ENCODE measurements around the gene HS3ST3B1.

DNA sequence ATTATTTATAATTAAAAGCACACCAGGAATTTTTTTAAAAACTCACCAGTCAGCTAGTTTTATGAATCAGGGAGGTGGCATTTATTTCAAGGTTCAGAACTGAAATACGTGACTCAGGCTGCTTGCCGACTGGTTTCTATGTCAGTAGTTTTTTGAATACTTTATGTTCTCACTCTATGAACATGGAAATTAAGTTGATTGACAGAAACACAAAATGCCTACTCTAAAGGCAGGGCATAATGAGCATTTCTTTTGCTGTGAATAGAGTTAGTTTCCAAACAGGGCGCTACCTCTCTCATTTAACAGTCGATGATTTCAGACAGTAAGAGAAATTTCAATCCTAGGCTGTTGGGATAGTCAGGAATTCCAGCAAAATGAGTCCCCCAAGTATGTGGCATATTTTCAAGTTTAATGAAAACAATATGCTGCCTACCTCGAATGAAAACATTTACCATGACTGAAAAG, 6.7 kb downstream of the HS3ST3B1 start:
- TF ChIP-seq EP300 (IDR thresholded peaks at IDR 0.05; ENCODE audit: borderline replicate concordance) (no peak), ZBTB7A (IDR thresholded peaks at IDR 0.05; ENCODE audit: low read depth) (no peak)

Measured in Ishikawa (cell line).